Activated T-helper 2 cell treated with anti-CD3 and anti-CD28 coated beads, Interferon-gamma antibody, Interleukin-2, Interleukin-4, amounts not matched to agents 10 μg/mL and 5 μg/mL and 100 μg/mL, durations not matched to agents 14 hours and 24 hours and 36 hours (primary cell): ENCODE data around the gene ARHGAP24. TPM values are rescaled to one million over a fixed set of nuclear protein-coding genes. Genes with fewer than 3 reads are reported as not detected.
"Not testable (repeated sequence)": the region's sequence is repeated elsewhere in the genome, so short reads cannot be mapped to it uniquely, and the experiment has no call there.

Source experiments
- DNase-seq: peaks from one replicate; pipeline ENCODE4 v3.0.0; 2021; ENCODE audit warnings: low spot score
- H3K27ac Mint-ChIP-seq: one replicate; pipeline ENCODE4 v1.8.0; 2021; ENCODE audit warnings: mixed read lengths
- H3K27me3 Mint-ChIP-seq: one replicate; pipeline ENCODE4 v1.8.0; 2021; ENCODE audit warnings: low read depth, mixed read lengths
- H3K36me3 Mint-ChIP-seq: one replicate; pipeline ENCODE4 v1.8.0; 2021; ENCODE audit warnings: low read depth, mixed read lengths
- H3K4me1 Mint-ChIP-seq: one replicate; pipeline ENCODE4 v1.8.0; 2021; ENCODE audit warnings: low read depth, mixed read lengths
- H3K4me3 Mint-ChIP-seq: one replicate; pipeline ENCODE4 v1.8.0; 2021; ENCODE audit warnings: low read depth, mild to moderate bottlenecking, moderate library complexity, mixed read lengths
- H3K9me3 Mint-ChIP-seq: one replicate; pipeline ENCODE4 v1.8.0; 2021; ENCODE audit warnings: mixed read lengths
- intact Hi-C: fragments of 100-400 bp; cut with micrococcal nuclease; formaldehyde crosslinking; loops from one replicate; pipeline ENCODE4 v1.15.1; 2023
- total RNA-seq: library from RNA; stranded (reverse); gene quantifications from 2 replicates; pipeline ENCODE4 v1.2.3, GENCODE V29; 2022

Gene ARHGAP24
- total RNA-seq, 1 donor from 2014 or later, result not detected

GRCh38 chr4:85514117-85514516 is 39.2 kb downstream of the ARHGAP24 start:
- intact Hi-C loops, result no loop called here
- Mint-ChIP-seq H3K27me3 (no peaks in the 10 kb centered on the region), H3K9me3 (no peaks in the 10 kb centered on the region), H3K27ac (no peak overlapping the region), H3K4me1 (no peaks in the 10 kb centered on the region), H3K36me3 (no peaks in the 10 kb centered on the region), H3K4me3 (no peak overlapping the region)
- DNase-seq, result no peak

GRCh38 chr4:85514783-85515182 is 39.8 kb downstream of the ARHGAP24 start:
- no peak overlapping the region for H3K4me3 Mint-ChIP-seq
- DNase-seq, result no peak
- no peaks in the 10 kb centered on the region for H3K4me1 Mint-ChIP-seq
- H3K36me3 Mint-ChIP-seq, result no peaks in the 10 kb centered on the region
- H3K9me3 Mint-ChIP-seq, result no peaks in the 10 kb centered on the region
- H3K27ac Mint-ChIP-seq, result no peak overlapping the region
- H3K27me3 Mint-ChIP-seq, result no peaks in the 10 kb centered on the region
- intact Hi-C loops, result no loop called here

- no peak for DNase-seq
- H3K4me1 Mint-ChIP-seq, result no peaks in the 10 kb centered on the region
- no peaks in the 10 kb centered on the region for H3K9me3 Mint-ChIP-seq
- no peaks in the 10 kb centered on the region for H3K27me3 Mint-ChIP-seq
- no peak overlapping the region for H3K27ac Mint-ChIP-seq
- H3K36me3 Mint-ChIP-seq, result no peaks in the 10 kb centered on the region
- intact Hi-C loops, result no loop called here
- no peak overlapping the region for H3K4me3 Mint-ChIP-seq
These were observed 40.8 kb downstream of the ARHGAP24 start for GRCh38 chr4:85515701-85516100.

GRCh38 chr4:85518526-85518925 is 43.6 kb downstream of the ARHGAP24 start:
- H3K4me3 Mint-ChIP-seq, H3K27ac Mint-ChIP-seq, DNase-seq, H3K27me3 Mint-ChIP-seq, H3K9me3 Mint-ChIP-seq, H3K36me3 Mint-ChIP-seq, intact Hi-C loops, H3K4me1 Mint-ChIP-seq: not testable (repeated sequence)

GRCh38 chr4:85520765-85521749 is 46.1 kb downstream of the ARHGAP24 start:
- Mint-ChIP-seq H3K4me1 (no peaks in the 10 kb centered on the region), H3K27me3 (no peaks in the 10 kb centered on the region), H3K27ac (no peak overlapping the region), H3K4me3 (no peak overlapping the region), H3K36me3 (no peaks in the 10 kb centered on the region), H3K9me3 (no peaks in the 10 kb centered on the region)
- no peak for DNase-seq
- intact Hi-C loops, result no loop called here

- intact Hi-C loops, result no loop called here
- H3K4me3 Mint-ChIP-seq, result no peak overlapping the region
- H3K27ac Mint-ChIP-seq, result no peak overlapping the region
- H3K9me3 Mint-ChIP-seq, result no peaks in the 10 kb centered on the region
- no peak for DNase-seq
- H3K4me1 Mint-ChIP-seq, result no peaks in the 10 kb centered on the region
- no peaks in the 10 kb centered on the region for H3K36me3 Mint-ChIP-seq
- H3K27me3 Mint-ChIP-seq, result no peaks in the 10 kb centered on the region
These were observed 47.3 kb downstream of the ARHGAP24 start for GRCh38 chr4:85522277-85522676.

GRCh38 chr4:85522836-85523235 is 47.9 kb downstream of the ARHGAP24 start:
- H3K27ac Mint-ChIP-seq, result no peak overlapping the region
- no peaks in the 10 kb centered on the region for H3K27me3 Mint-ChIP-seq
- DNase-seq, result no peak
- intact Hi-C loops, result no loop called here
- no peak overlapping the region for H3K4me3 Mint-ChIP-seq
- no peaks in the 10 kb centered on the region for H3K4me1 Mint-ChIP-seq
- H3K9me3 Mint-ChIP-seq, result no peaks in the 10 kb centered on the region
- H3K36me3 Mint-ChIP-seq, result no peaks in the 10 kb centered on the region

- Mint-ChIP-seq H3K9me3 (no peaks in the 10 kb centered on the region), H3K4me3 (no peak overlapping the region), H3K27me3 (no peaks in the 10 kb centered on the region)
These were observed 52.9 kb downstream of the ARHGAP24 start for GRCh38 chr4:85527815-85528214.

GRCh38 chr4:85531560-85532341 is 56.8 kb downstream of the ARHGAP24 start:
- Mint-ChIP-seq H3K4me3 (no peak overlapping the region), H3K27me3 (no peaks in the 10 kb centered on the region), H3K9me3 (no peaks in the 10 kb centered on the region), H3K27ac (no peak overlapping the region), H3K36me3 (no peaks in the 10 kb centered on the region), H3K4me1 (no peaks in the 10 kb centered on the region)
- DNase-seq, result no peak
- intact Hi-C loops, result no loop called here

More at GRCh38 chr4:85527815-85528214, 52.9 kb downstream of the ARHGAP24 start:
- no peak overlapping the region for H3K27ac Mint-ChIP-seq
- no peaks in the 10 kb centered on the region for H3K36me3 Mint-ChIP-seq
- no peaks in the 10 kb centered on the region for H3K4me1 Mint-ChIP-seq
- no peak for DNase-seq
- intact Hi-C loops, result no loop called here

GRCh38 chr4:85534120-85534519 is 59.2 kb downstream of the ARHGAP24 start:
- no peaks in the 10 kb centered on the region for H3K36me3 Mint-ChIP-seq
- no peak overlapping the region for H3K4me3 Mint-ChIP-seq
- no peak for DNase-seq
- H3K27ac Mint-ChIP-seq, result no peak overlapping the region
- intact Hi-C loops, result no loop called here
- H3K27me3 Mint-ChIP-seq, result no peaks in the 10 kb centered on the region
- no peaks in the 10 kb centered on the region for H3K4me1 Mint-ChIP-seq
- no peaks in the 10 kb centered on the region for H3K9me3 Mint-ChIP-seq

GRCh38 chr4:85543832-85544231 is 68.9 kb downstream of the ARHGAP24 start:
- Mint-ChIP-seq H3K4me1 (no peaks in the 10 kb centered on the region), H3K27me3 (no peaks in the 10 kb centered on the region), H3K36me3 (no peaks in the 10 kb centered on the region), H3K9me3 (no peaks in the 10 kb centered on the region), H3K4me3 (no peak overlapping the region), H3K27ac (no peak overlapping the region)
- DNase-seq, result no peak
- intact Hi-C loops, result no loop called here

- Mint-ChIP-seq H3K27ac (no peak overlapping the region), H3K36me3 (no peaks in the 10 kb centered on the region), H3K9me3 (no peaks in the 10 kb centered on the region), H3K4me3 (no peak overlapping the region), H3K27me3 (no peaks in the 10 kb centered on the region), H3K4me1 (no peaks in the 10 kb centered on the region)
- intact Hi-C loops, result no loop called here
- no peak for DNase-seq
These were observed 69.8 kb downstream of the ARHGAP24 start for GRCh38 chr4:85544751-85545150.

GRCh38 chr4:85548116-85548515 is 73.2 kb downstream of the ARHGAP24 start:
- no peaks in the 10 kb centered on the region for H3K36me3 Mint-ChIP-seq
- no peak overlapping the region for H3K27ac Mint-ChIP-seq
- H3K4me3 Mint-ChIP-seq, result no peak overlapping the region
- no peaks in the 10 kb centered on the region for H3K4me1 Mint-ChIP-seq
- DNase-seq, result no peak
- H3K27me3 Mint-ChIP-seq, result no peaks in the 10 kb centered on the region
- H3K9me3 Mint-ChIP-seq, result peaks cover 11% of the 10 kb centered on the region
- intact Hi-C loops, result no loop called here
